Measurements from ENCODE around the gene SRD5A3.

The SRD5A3 gene

DNA sequence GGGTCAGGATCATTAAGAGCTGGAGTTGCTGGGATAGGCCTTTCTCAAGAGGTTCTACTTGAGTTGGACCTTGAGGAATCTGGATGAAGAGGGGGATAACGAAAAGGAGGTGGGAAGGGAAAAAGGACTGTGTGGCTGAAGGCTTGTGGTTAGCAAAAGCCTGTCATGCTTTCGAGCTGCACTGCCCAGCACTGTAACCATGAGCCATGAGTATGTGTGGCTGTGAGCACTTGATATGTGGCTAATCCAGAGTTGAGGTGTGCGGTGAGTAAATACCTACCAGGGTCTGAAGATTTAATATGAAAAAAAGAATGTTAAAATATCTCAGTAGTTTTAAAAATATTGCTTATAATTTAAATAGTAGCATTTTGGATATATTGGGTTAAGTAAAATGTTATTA, 61.1 kb downstream of the SRD5A3 start:
- no peak for DNase-seq (ENCODE audit: low read depth in 3 of 3, low spot score in 1 of 3)

DNA sequence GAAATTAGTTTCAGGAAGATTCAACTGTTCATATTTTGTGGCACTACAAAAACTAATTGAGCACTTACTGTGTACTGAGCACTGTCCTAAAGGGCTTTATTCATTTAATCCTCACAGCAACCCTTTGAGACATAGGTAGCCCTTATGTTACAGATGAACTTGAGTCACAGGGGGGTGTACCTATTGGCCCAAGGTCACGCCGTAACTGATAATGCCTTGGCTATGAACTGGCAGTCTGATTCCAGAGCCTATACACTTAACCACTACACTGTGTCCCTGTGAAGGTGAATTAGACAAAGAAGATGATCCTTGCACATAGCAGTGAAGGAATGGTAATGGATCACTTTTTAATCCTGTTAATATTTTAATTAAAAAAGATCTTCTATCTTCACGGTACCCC, 61.7 kb downstream of the SRD5A3 start:
- DNase-seq (ENCODE audit: low read depth in 3 of 3, low spot score in 1 of 3) = no peak

DNA sequence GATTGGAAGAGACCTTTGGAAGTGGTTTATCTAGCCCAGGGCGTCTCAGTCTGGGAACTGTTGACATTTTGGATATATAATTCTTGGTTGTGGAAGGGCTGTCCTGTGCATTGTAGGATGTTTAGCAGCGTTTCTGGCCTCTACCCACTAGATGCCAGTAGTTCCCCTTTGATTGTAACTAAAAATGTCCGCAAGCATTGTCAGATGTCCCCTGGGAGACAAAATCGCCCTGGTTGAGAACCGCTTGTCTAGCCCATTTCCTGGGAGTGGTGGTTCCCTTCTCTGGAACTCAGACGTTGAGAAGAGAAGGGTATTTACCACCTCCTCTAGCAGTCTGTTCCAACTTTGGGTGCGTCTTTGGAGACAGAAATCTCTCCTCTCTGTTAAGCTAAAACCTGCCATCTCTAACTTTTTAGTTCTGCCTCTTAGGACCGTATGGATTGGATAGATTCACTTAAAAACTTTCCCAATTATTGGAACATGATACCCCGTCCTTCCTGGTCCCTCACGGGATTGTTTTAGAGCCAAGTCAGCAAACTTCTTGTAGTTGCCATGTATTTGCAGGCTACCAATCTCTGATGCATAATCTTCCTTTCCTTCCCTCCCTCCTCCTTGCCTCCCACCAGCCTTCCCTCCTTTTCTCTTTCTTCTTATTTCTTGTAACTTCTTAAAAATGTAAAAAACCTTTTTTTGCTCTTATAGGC, 63.6 kb downstream of the SRD5A3 start:
- no peak for DNase-seq (ENCODE audit: low read depth in 3 of 3, low spot score in 1 of 3)

DNA sequence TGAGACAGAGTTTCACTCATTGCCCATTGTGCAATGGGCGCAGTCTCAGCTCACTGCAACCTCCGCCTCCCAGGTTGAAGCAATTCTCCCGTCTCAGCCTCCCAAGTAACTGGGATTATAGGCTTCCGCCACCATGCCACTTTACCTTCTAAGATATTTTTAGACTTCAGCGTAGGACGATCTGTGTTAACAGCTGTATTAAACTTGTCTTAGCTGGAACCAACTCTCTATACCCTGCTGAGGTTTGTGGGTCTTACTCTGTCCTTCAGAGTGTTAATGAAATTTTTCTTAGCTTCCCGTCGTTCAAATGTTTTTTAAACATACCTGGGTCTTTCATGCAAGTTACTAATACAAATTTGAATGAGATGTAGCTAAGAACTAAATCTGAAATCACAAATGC, 64.4 kb downstream of the SRD5A3 start:
- no peak for DNase-seq (ENCODE audit: low read depth in 3 of 3, low spot score in 1 of 3)

DNA sequence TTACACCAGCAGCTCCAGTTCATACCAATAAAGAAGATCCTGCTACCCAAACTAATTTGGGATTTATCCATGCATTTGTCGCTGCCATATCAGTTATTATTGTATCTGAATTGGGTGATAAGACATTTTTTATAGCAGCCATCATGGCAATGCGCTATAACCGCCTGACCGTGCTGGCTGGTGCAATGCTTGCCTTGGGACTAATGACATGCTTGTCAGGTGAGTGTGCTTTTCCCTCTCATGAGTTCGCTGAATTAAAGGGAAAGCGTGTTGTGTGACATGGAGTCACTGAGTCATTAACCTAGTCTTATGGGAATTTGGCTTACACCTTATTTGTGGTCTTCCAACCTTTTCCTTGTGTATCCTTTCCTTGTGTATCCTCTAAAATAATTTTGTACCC, 65.6 kb downstream of the SRD5A3 start:
- no peak for DNase-seq (ENCODE audit: low read depth in 3 of 3, low spot score in 1 of 3)

GRCh38 chr4:55416176-55416575, 70.1 kb downstream of the SRD5A3 start:
- no peak for DNase-seq (ENCODE audit: low read depth in 3 of 3, low spot score in 1 of 3)

Data from stimulated activated CD4-positive, alpha-beta T cell treated with anti-CD3 and anti-CD28 coated beads, TNF-alpha, amount 100 ng/mL, for 1 hour (primary cell).